D721Med (cell line): ENCODE results near the gene PPP1R3D.

Source experiments
- DNase-seq: peaks from one replicate; pipeline ENCODE4 v3.0.0; 2011; ENCODE audit warnings: low spot score; ENCODE audit not compliant: insufficient read length
- FAIRE-seq: peaks from 2 replicates; lab custom pipeline; 2011; peaks lifted over from hg19 to GRCh38; lab: Jason Lieb, UNC
- TF ChIP-seq, protein P1 (sequence below): IDR thresholded peaks from 2 replicates; pipeline ENCODE4 v1.5.1; 2012; ENCODE audit warnings: mild to moderate bottlenecking, control low read depth; ENCODE audit not compliant: insufficient read depth; ENCODE audit errors: missing control alignments

Gene PPP1R3D

DNA sequence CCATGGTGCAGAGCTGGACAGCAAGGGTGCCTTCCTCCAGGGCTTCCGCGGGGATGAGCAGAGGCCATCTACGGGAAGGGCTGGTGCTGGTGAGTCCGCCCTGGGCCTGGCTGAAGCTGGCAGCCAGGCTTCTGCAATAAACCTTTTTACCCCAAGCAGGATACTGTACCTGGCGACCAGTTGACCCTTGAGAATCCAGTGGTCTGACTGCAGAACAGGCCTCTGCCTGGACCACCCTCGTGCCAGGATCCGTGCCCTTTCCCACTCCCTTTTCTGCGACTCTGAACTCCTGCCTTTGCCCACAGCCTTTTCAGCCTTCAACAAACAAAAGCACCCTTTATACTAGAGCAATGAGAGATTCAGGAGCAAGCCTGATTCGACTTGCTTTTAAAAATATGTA lies 37.0 kb upstream of the PPP1R3D start:
- TF ChIP-seq, protein P1, sequence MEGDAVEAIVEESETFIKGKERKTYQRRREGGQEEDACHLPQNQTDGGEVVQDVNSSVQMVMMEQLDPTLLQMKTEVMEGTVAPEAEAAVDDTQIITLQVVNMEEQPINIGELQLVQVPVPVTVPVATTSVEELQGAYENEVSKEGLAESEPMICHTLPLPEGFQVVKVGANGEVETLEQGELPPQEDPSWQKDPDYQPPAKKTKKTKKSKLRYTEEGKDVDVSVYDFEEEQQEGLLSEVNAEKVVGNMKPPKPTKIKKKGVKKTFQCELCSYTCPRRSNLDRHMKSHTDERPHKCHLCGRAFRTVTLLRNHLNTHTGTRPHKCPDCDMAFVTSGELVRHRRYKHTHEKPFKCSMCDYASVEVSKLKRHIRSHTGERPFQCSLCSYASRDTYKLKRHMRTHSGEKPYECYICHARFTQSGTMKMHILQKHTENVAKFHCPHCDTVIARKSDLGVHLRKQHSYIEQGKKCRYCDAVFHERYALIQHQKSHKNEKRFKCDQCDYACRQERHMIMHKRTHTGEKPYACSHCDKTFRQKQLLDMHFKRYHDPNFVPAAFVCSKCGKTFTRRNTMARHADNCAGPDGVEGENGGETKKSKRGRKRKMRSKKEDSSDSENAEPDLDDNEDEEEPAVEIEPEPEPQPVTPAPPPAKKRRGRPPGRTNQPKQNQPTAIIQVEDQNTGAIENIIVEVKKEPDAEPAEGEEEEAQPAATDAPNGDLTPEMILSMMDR = no peak

DNA sequence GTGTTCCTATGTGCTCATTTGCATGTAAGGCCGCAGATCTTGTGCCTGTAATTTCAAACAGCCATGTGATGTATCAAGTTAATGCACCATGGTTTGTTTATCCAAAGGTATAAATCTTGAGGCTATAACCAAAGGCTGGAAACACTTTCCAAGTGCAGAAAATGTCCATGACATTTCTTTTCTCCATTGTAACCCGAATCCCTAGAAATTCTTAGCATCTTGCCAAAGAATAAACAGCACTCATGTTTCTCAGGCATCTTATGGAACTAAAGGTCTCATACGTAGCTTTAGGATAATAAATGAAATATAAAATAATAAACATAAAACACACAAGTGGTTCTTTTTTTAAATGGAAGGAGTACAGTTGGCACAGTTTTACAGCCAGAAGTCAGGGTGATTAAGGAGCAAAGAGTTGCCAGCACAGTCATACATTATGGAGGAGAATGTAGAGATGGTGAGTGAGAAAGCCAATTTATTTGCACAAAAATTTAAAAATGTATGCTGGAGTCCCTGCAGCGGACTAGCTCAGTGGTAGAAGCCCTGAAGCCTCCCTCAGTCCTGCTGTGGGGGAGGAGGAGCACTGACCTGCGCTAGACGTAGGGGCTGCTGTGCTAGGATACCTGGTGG lies 36.2 kb upstream of the PPP1R3D start:
- DNase-seq (no peak), FAIRE-seq (no peak)
- TF ChIP-seq, protein P1 = no peak

More for the DNA sequence above, 37.0 kb upstream of the PPP1R3D start:
- DNase-seq = no peak
- no peak for FAIRE-seq

DNA sequence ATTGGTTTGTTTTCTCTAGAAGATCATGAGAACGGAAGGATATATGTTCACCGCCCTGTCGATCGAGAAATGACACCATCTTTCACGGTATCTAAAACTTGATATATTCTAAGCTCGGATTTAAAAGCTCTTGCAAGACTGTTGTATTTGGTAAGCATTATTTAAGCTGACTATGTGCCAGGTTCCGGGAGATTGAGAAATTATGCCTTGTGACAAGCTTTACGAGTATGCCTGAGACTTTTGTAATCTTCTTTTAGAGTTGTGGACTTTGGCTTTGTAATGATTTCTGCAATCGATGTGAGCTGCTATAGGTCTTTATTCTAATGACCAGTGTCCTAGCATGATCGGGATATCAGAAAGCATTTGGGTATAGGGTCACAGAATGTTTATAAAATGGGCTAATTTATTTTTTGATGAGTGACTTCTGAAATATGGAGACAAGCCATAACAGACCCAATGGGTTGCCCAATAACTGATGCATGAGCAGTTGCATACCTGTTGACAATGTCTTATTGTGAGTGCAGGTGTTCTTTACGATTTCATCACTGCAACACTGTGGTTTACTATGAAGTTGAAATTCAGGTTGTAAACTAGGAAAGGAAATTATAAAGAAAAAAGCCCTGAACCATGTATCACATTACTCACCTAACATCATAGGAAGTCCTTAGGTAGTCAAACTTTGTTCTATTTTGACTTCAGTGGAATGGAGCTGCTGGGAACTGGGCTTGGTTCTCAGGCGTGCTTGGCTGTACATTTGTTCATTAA lies 32.1 kb upstream of the PPP1R3D start:
- DNase-seq (no peak), FAIRE-seq (no peak)
- TF ChIP-seq, protein P1 = no peak

DNA sequence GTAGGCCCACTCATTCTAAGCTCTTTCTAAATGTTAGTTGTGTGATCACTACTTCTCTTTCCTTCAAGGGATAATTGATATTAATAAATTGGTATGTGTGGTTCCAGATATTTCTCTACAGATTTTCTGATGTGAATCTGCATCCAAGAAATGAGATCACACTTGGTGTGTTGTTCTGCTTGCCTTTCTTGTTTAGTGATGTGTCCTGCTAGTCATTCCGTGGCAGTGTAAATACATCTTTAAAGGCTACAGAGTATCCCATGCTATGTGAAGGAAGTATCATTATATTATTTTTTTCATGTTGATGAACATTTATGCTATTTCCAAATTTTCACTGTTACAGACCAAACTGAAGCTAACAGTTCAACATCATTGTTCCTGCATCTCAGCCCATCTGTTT lies 31.3 kb upstream of the PPP1R3D start:
- DNase-seq (no peak), FAIRE-seq (no peak)
- TF ChIP-seq, protein P1 = no peak

DNA sequence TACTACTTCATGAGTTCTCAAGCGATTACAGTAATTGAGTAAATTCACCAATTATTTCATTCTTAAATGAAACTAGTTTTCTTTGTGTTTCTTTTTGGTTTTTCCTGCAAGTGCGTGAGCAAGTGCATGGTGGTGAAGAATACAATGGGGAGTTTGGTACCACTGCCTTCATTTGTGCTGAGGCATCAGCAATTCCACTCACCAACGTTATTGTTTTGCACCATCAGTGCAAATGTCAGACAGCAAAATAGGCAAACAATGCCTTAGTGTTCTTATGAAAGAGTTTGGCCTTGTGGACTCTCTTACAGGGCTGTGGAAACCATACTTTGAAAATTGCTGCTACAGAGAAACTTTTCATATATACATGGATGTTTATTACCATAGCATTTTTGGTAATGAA lies 26.3 kb upstream of the PPP1R3D start:
- DNase-seq (no peak), FAIRE-seq (no peak)
- TF ChIP-seq, protein P1 = no peak

DNA sequence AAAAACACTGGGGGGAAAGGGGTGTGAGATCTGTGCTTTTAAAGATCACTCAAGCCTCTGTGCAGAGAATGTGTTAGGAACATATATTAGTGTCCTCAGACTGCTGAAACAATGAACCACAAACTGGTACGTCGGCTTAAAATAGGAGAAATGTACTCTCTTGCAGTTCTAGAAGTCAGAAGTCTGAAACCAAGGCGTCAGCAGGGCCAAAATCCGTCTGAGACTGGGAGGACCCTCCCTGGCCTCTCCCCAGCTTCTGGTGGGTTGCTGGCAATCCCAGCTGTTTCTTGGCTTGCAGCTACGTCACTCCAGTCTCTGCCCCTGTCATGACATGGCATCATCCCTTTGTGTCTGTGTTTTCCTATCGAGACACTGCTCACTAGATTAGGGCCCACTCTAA lies 22.1 kb upstream of the PPP1R3D start:
- TF ChIP-seq, protein P1 = no peak
- DNase-seq = no peak
- FAIRE-seq = no peak

DNA sequence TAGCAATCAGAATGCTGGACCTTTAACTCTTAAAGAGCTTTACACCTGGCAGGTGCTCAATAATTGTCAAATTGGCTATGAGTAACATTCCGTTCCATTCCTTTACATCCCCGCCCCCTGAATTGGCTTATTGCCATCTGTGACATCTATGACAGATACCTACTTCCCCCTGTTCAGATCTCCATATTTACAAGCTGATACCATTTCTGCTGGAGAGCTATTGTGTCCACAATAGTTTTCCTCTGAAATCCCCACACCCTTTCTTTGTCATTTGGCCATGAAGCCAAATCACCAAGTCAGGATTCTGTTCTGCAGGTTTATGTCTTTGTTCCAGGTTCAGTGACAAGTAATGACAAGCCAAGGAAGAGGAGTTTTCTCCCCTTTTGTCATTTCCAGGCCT lies 21.3 kb upstream of the PPP1R3D start:
- DNase-seq = no peak
- TF ChIP-seq, protein P1 = no peak
- FAIRE-seq = no peak
